HPDE6-E6E7 (cell line): Measurements from ENCODE around the gene PCGF3.

Experiments
- DNase-seq: peaks from one replicate; pipeline ENCODE4 v3.0.0; 2011; ENCODE audit warnings: missing footprints; ENCODE audit errors: extremely low spot score

Gene PCGF3

GRCh38 chr4:705278-706082 is at the start of gene PCGF3:
PCGF3 (plus strand) TSS chr4:705832; CDS start chr4:733681, 27,849 bp downstream.
- peak; percentile 98 for DNase-seq

- DNase-seq = no peak
These were observed 48.9 kb upstream of the PCGF3 start for GRCh38 chr4:656436-657337.

GRCh38 chr4:657338-657833 is 48.2 kb upstream of the PCGF3 start:
- no peak for DNase-seq

- no peak for DNase-seq
These were observed 47.6 kb upstream of the PCGF3 start for GRCh38 chr4:657834-658667.

GRCh38 chr4:658681-659667 is 46.7 kb upstream of the PCGF3 start:
- DNase-seq = no peak

- no peak for DNase-seq
These were observed 45.8 kb upstream of the PCGF3 start for GRCh38 chr4:659851-660250.

- no peak for DNase-seq
These were observed 45.2 kb upstream of the PCGF3 start for GRCh38 chr4:660401-660800.

- no peak for DNase-seq
These were observed 44.4 kb upstream of the PCGF3 start for GRCh38 chr4:661231-661630.

GRCh38 chr4:661881-662761 is 43.5 kb upstream of the PCGF3 start:
- no peak for DNase-seq

GRCh38 chr4:663046-663437 is 42.6 kb upstream of the PCGF3 start:
- DNase-seq = no peak

- DNase-seq = no peak
These were observed 41.9 kb upstream of the PCGF3 start for GRCh38 chr4:663438-664428.

GRCh38 chr4:664713-665231 is 40.9 kb upstream of the PCGF3 start:
- DNase-seq = no peak

GRCh38 chr4:665381-665750 is 40.3 kb upstream of the PCGF3 start:
- DNase-seq = no peak

- DNase-seq = no peak
These were observed 39.7 kb upstream of the PCGF3 start for GRCh38 chr4:665751-666435.

GRCh38 chr4:666436-666810 is 39.2 kb upstream of the PCGF3 start:
- DNase-seq = no peak

- no peak for DNase-seq
These were observed 38.6 kb upstream of the PCGF3 start for GRCh38 chr4:666822-667544.

GRCh38 chr4:667545-667925 is 38.1 kb upstream of the PCGF3 start:
- no peak for DNase-seq
